HEK293T (cell line): ENCODE data around the gene HLA-DRB1.

Experiments used
- ELF4 ChIP-seq: fragments of 450-650 bp; IDR thresholded peaks from 2 replicates; pipeline ENCODE4 v1.6.1; 2017; ENCODE audit warnings: antibody characterized with exemption
- FOXK2 ChIP-seq: fragments of 450-650 bp; IDR thresholded peaks from 2 replicates; pipeline ENCODE4 v1.6.1; 2016; ENCODE audit warnings: mild to moderate bottlenecking
- FOXM1 ChIP-seq: fragments of 450-650 bp; IDR thresholded peaks from 2 replicates; pipeline ENCODE4 v1.6.1; 2017; ENCODE audit warnings: mild to moderate bottlenecking, borderline replicate concordance
- HDGF ChIP-seq: fragments of 450-650 bp; IDR thresholded peaks from 2 replicates; pipeline ENCODE4 v1.6.1; 2017; ENCODE audit warnings: antibody characterized with exemption, borderline replicate concordance
- LEF1 ChIP-seq: fragments of 450-650 bp; IDR thresholded peaks from 2 replicates; pipeline ENCODE4 v1.6.1; 2017; ENCODE audit warnings: mild to moderate bottlenecking, borderline replicate concordance
- PKNOX1 ChIP-seq: fragments of 450-650 bp; IDR thresholded peaks from 2 replicates; pipeline ENCODE4 v1.6.1; 2016
- SP1 ChIP-seq: fragments of 450-650 bp; IDR thresholded peaks from 2 replicates; pipeline ENCODE4 v1.6.1; 2017
- SUZ12 ChIP-seq: fragments of 450-650 bp; IDR thresholded peaks from 2 replicates; pipeline ENCODE4 v1.6.1; 2016; ENCODE audit warnings: mild to moderate bottlenecking
- TARDBP ChIP-seq: fragments of 450-650 bp; IDR thresholded peaks from 2 replicates; pipeline ENCODE4 v1.6.1; 2016
- ZNF384 ChIP-seq: fragments of 450-650 bp; IDR thresholded peaks from 2 replicates; pipeline ENCODE4 v1.6.1; 2016

- no peak for TF ChIP-seq HDGF
- no peak for TF ChIP-seq FOXM1
- TF ChIP-seq LEF1, result no peak
- TF ChIP-seq FOXK2, result no peak
- TF ChIP-seq SP1, result no peak
- TF ChIP-seq ELF4, result no peak
- TF ChIP-seq PKNOX1, result no peak
- no peak for TF ChIP-seq SUZ12
- no peak for TF ChIP-seq TARDBP
- TF ChIP-seq ZNF384, result no peak
These were observed 12.7 kb upstream of the HLA-DRB1 start for GRCh38 chr6:32602383-32602782.
